HG03064 (cell line): ENCODE results near the gene DLGAP4.

ENCODE experiments used
- ATAC-seq: cut with Tn5 transposase; IDR thresholded peaks from one replicate; pipeline ENCODE4 v1.9.1; 2021; ENCODE audit warnings: low read depth; ENCODE audit not compliant: unreplicated experiment

The DLGAP4 gene

GRCh38 chr20:36574366-36575135, 268.4 kb downstream of the DLGAP4 start:
- ATAC-seq, result no peak

GRCh38 chr20:36576081-36576445, 269.9 kb downstream of the DLGAP4 start:
- no peak for ATAC-seq
